Ovary (tissue), 3 donors: ENCODE data around the gene CTDSPL.

Experiments
- EP300 ChIP-seq: sonication (generic); formaldehyde crosslinking; IDR thresholded peaks from one replicate; pipeline ENCODE4 v1.6.1; 2017; ENCODE audit warnings: antibody characterized with exemption
- POLR2A ChIP-seq: fragments of 450-650 bp; IDR thresholded peaks from one replicate; pipeline ENCODE4 v1.6.1; 2017; ENCODE audit warnings: antibody characterized with exemption, mild to moderate bottlenecking, moderate library complexity
- TF ChIP-seq, protein P1 (sequence below), 3 donors: fragments of 450-650 bp in 2 of 3; fragments of 200-600 bp in 1 of 3; IDR thresholded peaks; one replicate each; pipeline versions ENCODE4 v1.5.1 to v1.8.0; 2016 to 2022; ENCODE audit warnings: antibody characterized with exemption in 3 of 3, mild to moderate bottlenecking in 1 of 3
- donor health status: DM: no; HTN: no; CAD: no.

- TF ChIP-seq POLR2A (no peak), EP300 (no peak)
- TF ChIP-seq, protein P1, sequence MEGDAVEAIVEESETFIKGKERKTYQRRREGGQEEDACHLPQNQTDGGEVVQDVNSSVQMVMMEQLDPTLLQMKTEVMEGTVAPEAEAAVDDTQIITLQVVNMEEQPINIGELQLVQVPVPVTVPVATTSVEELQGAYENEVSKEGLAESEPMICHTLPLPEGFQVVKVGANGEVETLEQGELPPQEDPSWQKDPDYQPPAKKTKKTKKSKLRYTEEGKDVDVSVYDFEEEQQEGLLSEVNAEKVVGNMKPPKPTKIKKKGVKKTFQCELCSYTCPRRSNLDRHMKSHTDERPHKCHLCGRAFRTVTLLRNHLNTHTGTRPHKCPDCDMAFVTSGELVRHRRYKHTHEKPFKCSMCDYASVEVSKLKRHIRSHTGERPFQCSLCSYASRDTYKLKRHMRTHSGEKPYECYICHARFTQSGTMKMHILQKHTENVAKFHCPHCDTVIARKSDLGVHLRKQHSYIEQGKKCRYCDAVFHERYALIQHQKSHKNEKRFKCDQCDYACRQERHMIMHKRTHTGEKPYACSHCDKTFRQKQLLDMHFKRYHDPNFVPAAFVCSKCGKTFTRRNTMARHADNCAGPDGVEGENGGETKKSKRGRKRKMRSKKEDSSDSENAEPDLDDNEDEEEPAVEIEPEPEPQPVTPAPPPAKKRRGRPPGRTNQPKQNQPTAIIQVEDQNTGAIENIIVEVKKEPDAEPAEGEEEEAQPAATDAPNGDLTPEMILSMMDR (IDR thresholded peaks at IDR 0.05): no peak
These were observed 138.7 kb downstream of the CTDSPL start for GRCh38 chr3:38000242-38000916.
